OCI-LY3 (cell line): ENCODE data around the gene SAV1.

Experiments used
- CTCF ChIP-seq: fragments of 200-600, 300-600 bp; sonication (generic); IDR thresholded peaks from 2 replicates; pipeline ENCODE4 v1.5.1; 2014; ENCODE audit warnings: antibody characterized with exemption, low read length, low read depth
- EZH2phosphoT487 ChIP-seq: fragments of 200-600 bp; shearing (Covaris generic); IDR thresholded peaks from 2 replicates; pipeline ENCODE4 v1.6.1; 2018; ENCODE audit warnings: antibody characterized with exemption, mixed run types, low read depth

- TF ChIP-seq CTCF, result no peak
- TF ChIP-seq EZH2phosphoT487, result no peak
Observed at GRCh38 chr14:50711043-50711442, 42.9 kb upstream of the SAV1 start.
